Testis (tissue), 2 donors: ENCODE results near the gene STIM1.

Source experiments
- POLR2A ChIP-seq: fragments of 450-650 bp; IDR thresholded peaks from one replicate; pipeline ENCODE4 v1.6.1; 2017; ENCODE audit warnings: antibody characterized with exemption, mild to moderate bottlenecking, moderate library complexity
- TF ChIP-seq, protein P1 (sequence below), 3 experiments: fragments of 450-650 bp in 2 of 3; fragments of 200-600 bp in 1 of 3; sonication (generic) in 1 of 3; IDR thresholded peaks; one replicate each; pipeline ENCODE4 v1.5.1; 2016 to 2019; ENCODE audit warnings: antibody characterized with exemption in 3 of 3, mild to moderate bottlenecking in 2 of 3, moderate library complexity in 1 of 3

DNA sequence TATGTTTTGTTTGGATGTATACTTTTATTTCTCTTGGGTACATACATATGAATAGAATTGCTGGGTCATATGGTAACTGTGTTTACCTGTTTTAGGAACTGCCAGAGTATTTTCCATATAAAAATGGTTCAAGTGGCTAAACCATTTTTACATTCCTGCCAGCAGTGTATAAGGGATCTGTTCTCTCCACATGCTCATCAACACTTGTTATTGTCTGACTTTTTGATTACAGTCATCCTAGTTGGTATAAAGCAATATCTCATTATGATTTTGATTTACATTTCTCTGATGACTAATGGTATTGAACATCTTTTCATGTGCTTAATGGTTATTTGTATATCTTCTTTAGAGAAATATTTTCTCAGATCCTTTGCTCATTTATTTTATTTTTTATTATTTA is 134.9 kb downstream of the STIM1 start:
- TF ChIP-seq, protein P1, sequence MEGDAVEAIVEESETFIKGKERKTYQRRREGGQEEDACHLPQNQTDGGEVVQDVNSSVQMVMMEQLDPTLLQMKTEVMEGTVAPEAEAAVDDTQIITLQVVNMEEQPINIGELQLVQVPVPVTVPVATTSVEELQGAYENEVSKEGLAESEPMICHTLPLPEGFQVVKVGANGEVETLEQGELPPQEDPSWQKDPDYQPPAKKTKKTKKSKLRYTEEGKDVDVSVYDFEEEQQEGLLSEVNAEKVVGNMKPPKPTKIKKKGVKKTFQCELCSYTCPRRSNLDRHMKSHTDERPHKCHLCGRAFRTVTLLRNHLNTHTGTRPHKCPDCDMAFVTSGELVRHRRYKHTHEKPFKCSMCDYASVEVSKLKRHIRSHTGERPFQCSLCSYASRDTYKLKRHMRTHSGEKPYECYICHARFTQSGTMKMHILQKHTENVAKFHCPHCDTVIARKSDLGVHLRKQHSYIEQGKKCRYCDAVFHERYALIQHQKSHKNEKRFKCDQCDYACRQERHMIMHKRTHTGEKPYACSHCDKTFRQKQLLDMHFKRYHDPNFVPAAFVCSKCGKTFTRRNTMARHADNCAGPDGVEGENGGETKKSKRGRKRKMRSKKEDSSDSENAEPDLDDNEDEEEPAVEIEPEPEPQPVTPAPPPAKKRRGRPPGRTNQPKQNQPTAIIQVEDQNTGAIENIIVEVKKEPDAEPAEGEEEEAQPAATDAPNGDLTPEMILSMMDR (IDR thresholded peaks at IDR 0.05), result no peak
- no peak for TF ChIP-seq POLR2A
